NCI-H345 treated with DMSO at 0.1 percent for 48 hours (cell line): ENCODE data around the gene STAT3.
"Not testable (repeated sequence)": the region's sequence is repeated elsewhere in the genome, so short reads cannot be mapped to it uniquely, and the experiment has no call there.

Source experiments
- DNase-seq: peaks from one replicate; lab custom pipeline; 2025; ENCODE audit not compliant: unreplicated experiment; lab: John Stamatoyannopoulos, UW

Gene STAT3

GRCh38 chr17:42317967-42318366, 70.3 kb downstream of the STAT3 start:
- not testable (repeated sequence) for DNase-seq

- no peak for DNase-seq
These were observed 70.9 kb downstream of the STAT3 start for GRCh38 chr17:42317266-42317845.

- no peak for DNase-seq
These were observed 71.5 kb downstream of the STAT3 start for GRCh38 chr17:42316755-42317154.

- no peak for DNase-seq
These were observed 72.7 kb downstream of the STAT3 start for GRCh38 chr17:42315402-42316156.

GRCh38 chr17:42313773-42314566, 74.3 kb downstream of the STAT3 start:
- DNase-seq = no peak

- no peak for DNase-seq
These were observed 74.9 kb downstream of the STAT3 start for GRCh38 chr17:42313389-42313772.

- peak; percentile 78 for DNase-seq
These were observed 75.7 kb downstream of the STAT3 start for GRCh38 chr17:42312285-42313130.

- DNase-seq = no peak
These were observed 76.3 kb downstream of the STAT3 start for GRCh38 chr17:42312035-42312284.

- DNase-seq = no peak
These were observed 76.8 kb downstream of the STAT3 start for GRCh38 chr17:42311240-42312034.

- DNase-seq = no peak
These were observed 77.4 kb downstream of the STAT3 start for GRCh38 chr17:42310787-42311215.

- no peak for DNase-seq
These were observed 78.1 kb downstream of the STAT3 start for GRCh38 chr17:42309986-42310786.

- DNase-seq = no peak
These were observed 79.1 kb downstream of the STAT3 start for GRCh38 chr17:42309142-42309541.

GRCh38 chr17:42308446-42308845, 79.8 kb downstream of the STAT3 start:
- no peak for DNase-seq

GRCh38 chr17:42307362-42307927, 80.8 kb downstream of the STAT3 start:
- DNase-seq = no peak

GRCh38 chr17:42306385-42306667, 81.9 kb downstream of the STAT3 start:
- DNase-seq = no peak

GRCh38 chr17:42305543-42306384, 82.5 kb downstream of the STAT3 start:
- DNase-seq = no peak

- not testable (repeated sequence) for DNase-seq
These were observed 83.3 kb downstream of the STAT3 start for GRCh38 chr17:42305031-42305330.

- DNase-seq = no peak
These were observed 83.8 kb downstream of the STAT3 start for GRCh38 chr17:42304187-42305030.
